GM12872 (cell line): ENCODE measurements around the gene SERPINB1.

ENCODE experiments used
- TF ChIP-seq, protein P1 (sequence below): IDR thresholded peaks from 3 replicates; pipeline ENCODE4 v1.5.1; 2011; ENCODE audit warnings: low read depth, mild to moderate bottlenecking, low read length, moderate library complexity; ENCODE audit not compliant: insufficient read depth

SERPINB1 gene

DNA sequence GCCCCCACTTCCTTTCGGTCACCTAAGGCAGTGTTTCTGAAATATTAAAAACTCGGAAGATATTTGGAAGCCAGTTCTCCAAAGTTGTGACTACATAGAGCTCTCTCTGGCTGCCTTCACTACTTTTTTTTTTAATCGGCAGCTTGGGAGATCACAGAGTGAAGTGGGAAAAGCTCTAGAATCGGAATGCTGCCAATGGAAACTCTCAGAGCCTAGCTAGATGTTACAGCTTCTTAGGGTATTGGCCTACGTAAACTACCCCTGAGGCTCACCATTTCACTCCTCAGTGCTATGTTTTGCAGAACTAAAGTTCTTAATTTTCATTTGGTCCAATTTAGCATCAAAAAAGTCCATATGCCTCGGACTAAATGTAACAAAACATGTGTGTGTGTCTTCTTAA lies 14.5 kb downstream of the SERPINB1 start:
- TF ChIP-seq, protein P1, sequence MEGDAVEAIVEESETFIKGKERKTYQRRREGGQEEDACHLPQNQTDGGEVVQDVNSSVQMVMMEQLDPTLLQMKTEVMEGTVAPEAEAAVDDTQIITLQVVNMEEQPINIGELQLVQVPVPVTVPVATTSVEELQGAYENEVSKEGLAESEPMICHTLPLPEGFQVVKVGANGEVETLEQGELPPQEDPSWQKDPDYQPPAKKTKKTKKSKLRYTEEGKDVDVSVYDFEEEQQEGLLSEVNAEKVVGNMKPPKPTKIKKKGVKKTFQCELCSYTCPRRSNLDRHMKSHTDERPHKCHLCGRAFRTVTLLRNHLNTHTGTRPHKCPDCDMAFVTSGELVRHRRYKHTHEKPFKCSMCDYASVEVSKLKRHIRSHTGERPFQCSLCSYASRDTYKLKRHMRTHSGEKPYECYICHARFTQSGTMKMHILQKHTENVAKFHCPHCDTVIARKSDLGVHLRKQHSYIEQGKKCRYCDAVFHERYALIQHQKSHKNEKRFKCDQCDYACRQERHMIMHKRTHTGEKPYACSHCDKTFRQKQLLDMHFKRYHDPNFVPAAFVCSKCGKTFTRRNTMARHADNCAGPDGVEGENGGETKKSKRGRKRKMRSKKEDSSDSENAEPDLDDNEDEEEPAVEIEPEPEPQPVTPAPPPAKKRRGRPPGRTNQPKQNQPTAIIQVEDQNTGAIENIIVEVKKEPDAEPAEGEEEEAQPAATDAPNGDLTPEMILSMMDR, result no peak

DNA sequence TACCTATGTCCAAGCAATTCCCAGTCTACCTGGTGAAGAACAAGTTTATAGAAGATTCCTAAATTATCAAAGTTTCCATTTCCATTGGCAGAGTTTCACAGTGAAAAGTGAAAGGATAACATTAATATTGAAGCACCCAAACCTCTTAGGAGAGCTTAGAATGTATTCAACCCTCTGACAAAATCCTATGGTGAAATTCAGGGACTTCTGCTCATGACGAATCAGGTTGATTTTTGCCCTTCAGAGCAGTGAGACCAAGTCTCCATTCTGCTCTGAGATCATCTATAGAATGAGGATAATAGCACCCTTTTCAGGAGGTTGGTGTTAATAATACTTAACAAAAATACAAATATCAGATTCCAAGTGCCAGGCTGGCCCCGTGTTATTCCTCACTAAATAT lies 15.5 kb downstream of the SERPINB1 start:
- TF ChIP-seq, protein P1, result no peak

DNA sequence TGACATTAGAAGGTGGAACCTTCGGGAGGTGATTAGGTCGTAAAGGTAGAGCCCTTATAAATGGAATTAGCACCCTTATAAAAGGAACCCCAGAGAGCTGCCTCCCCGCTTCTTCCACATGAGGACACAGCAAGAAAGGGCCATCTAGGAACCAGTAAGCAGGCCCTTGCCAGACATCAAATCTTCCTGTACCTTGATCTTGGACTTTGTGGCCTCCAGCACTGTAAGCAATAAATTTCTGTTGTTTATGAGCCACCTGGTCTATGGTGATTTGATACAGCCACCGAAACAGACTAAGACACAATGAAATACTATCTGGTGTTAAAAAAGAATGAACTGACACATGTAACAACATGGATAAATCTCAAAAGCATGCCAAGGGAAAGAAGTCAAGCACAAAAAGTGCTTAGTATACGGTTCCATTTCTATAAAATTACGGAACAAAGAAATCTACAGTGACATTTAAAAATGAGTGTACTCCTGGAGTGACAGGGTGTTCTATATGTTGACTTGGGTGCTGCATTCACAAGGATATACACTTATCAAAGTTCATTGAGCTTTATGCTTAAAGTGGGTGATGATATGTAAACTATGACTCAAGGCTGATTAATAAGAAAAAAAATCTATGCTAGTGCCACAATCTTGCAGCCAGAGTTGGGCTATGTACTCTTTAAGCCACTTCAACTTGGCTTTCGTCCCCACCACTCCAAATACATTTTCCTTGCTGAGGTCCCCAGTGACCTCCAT lies 18.4 kb downstream of the SERPINB1 start:
- TF ChIP-seq, protein P1, result no peak

GRCh38 chr6:2821554-2821953 lies 20.1 kb downstream of the SERPINB1 start:
- TF ChIP-seq, protein P1, result no peak

DNA sequence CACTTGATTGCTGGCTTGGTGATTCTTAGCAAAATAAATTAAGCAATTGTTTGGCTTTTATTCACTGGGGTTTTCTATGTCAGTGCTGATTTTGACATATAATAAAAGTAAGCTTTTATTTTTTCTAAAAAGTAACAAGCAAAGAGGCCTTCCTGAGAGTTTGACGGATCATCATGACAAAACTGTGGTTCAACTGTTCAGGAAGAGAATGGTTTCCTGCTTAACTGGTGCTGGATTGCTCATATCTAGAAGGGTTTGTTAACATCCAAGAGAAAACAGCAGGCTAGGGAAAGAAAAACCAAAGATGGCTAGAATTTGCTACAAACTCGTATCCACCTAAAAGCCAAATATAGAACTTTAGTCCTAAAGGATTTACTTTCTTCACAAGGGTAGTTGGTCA lies 21.2 kb downstream of the SERPINB1 start:
- TF ChIP-seq, protein P1, result no peak

DNA sequence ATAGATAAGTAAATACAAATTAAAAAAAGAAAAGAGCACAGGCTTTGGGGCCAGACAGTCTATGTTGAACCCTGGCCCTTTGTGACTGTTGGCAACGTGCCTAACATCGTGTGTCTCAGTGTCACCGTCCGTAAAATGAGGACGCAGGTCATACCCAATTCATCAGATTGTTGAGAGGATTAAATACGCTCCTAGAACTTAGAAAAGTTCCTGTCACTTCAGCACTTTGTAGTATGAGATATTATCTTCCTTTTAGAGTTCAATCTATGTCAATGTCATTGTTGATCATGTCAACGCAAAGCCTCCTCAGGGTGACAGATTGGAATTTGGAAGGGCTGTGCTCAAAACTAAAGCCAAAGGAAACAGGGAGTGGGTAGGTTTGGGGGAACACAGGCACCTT lies 21.7 kb downstream of the SERPINB1 start:
- TF ChIP-seq, protein P1, result no peak

- TF ChIP-seq, protein P1, result no peak
These were observed 22.5 kb downstream of the SERPINB1 start for GRCh38 chr6:2819115-2819514.

- TF ChIP-seq, protein P1, result no peak
These were observed 23.1 kb downstream of the SERPINB1 start for GRCh38 chr6:2818593-2818992.
